Measurements from ENCODE around the gene SPAM1.
"Not testable (repeated sequence)": the region's sequence is repeated elsewhere in the genome, so short reads cannot be mapped to it uniquely, and the experiment has no call there.

Gene SPAM1

DNA sequence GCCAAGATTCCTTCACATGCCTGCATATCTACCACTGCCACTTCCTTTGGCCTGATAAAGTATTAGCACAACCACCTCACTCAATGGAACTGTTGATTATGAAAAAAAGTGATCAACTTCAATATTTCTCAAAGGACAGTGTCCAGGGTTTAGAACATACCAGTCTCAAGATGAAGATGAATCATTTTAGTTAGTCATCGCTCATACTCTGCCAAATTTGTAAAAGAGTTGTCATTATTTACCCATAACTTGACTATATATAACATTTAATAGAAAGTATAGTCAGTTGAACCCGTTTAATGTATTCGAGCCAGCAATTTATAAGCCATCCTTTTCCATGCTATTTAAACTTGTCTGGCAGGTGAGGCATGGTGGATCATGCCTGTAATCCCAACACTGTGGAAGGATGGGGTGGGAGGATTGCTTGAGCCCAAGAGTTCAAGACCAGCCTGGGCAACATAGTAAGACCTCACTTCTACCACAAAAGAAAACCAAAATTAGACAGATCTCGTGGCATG, 33.2 kb downstream of the SPAM1 start:
- no peak for DNase-seq

DNA sequence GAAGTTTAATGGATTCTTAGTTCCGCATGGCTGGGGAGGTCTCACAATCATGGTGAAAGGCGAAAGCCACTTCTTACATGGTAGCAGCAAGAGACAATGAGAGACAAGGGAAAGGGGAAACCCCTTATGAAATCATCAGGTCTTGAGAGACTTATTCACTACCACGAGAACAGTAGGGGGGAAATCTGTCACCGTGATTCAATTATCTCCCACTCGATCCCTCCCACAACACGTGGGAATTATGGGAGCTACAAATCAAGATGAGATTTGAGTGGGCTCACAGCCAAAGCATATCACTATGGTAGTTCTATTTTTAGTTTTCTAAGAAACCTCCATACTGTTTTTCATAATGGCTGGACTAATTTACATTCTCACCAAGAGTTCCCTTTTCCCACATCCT, 36.7 kb downstream of the SPAM1 start:
- no peak for DNase-seq

DNA sequence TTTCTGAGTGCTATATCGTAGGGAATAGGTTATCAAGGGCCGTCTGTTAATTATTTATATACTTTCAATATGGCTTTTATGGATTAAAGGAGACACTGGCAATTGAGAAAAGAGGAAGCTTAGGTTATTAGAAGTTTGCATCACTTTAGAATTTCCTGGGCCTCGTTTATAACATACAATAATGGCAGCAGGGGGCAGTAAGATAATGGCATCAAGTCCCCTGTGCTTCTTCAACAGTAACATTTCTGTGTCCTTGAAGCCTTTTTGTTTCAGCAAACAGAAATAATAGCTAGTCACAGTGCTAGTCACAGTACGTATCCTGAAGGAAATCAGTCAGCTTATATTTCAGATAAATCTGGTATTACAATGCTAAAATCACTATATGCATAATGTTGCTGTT, 41.9 kb downstream of the SPAM1 start:
- no peak for DNase-seq

GRCh38 chr7:123972045-123972444, 47.0 kb downstream of the SPAM1 start:
- no peak for DNase-seq

DNA sequence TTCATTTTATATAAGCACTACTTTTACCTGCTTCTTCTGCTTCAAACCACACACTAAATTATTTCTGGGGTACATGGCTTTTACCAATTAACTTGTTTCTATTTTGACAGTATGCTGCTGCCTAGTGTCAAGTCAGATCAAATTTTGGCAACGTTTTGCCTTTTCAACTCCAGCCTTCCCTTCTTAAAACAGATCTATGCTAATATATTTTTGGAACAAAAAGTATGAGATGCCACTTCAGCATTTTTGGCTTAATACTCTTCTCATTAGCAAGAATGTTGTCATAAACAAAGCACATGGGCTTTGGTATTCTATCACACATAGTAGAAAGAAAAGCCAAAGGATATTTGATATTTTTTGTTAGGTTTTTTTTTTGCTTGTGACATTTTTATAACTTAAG, 47.8 kb downstream of the SPAM1 start:
- no peak for DNase-seq

DNA sequence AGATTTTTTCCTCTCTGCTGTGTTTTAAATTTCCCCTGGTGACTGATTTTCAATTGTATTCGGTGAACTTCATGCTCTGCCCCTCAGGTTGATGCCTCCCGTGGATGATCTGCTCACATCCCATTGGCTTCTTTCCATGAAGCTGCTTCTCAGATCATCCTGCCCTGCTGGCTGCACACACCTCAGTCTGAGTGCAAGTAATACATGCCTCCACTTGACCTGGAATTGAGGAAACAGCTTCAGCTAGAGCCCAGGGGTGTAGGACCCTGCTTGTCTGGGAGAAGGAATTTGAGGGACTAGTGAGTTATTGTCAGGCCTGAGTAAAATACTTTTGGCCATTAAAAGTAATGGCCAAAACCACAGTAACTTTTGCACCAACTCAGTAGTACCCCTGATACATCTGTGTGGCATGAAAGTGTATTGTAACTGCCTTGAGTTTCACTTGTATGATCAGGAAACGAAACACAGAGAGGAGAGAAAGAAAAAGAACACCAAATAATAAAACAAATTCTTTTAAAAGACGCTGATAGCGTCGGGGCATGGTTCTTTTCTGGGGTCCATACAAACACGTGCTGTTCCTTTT, 49.4 kb downstream of the SPAM1 start:
- DNase-seq = no peak

DNA sequence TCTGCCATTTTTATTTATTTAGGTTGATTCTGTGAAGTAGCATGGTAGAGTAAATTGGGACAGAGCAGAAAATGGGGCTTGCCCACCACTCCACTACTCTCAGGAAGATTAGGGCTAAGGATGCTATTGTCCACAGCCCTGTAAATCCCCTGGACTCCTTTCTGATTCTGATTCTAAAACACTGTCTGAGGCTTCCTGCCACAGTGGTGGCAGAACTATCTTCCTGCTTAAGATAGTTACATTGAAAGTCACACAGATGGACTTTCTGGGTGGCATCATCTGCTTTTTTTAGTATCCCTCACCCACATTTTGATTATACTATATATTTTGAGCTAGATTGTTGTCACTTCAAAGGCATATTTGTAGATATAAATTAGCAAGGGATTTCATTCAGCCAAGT, 50.0 kb downstream of the SPAM1 start:
- DNase-seq = no peak

DNA sequence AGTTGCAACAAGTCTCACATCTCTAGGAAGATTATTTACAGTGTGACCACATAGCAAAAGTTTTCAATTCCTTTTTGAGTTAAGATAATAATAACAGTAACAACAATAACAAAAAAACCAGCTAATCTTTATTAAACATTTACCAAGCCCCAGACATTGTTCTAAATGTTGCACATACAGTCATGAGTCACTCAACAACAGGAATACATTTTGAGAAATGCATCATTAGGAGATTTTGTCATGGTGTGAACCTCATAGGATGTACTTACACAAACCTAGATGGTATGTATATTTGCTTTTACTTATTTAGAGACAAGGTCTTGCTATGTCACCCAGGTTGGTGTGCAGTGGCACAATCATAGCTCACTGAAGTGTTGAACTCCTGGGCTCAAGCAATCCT, 52.0 kb downstream of the SPAM1 start:
- no peak for DNase-seq

GRCh38 chr7:123979876-123980275, 54.8 kb downstream of the SPAM1 start:
- no peak for DNase-seq

DNA sequence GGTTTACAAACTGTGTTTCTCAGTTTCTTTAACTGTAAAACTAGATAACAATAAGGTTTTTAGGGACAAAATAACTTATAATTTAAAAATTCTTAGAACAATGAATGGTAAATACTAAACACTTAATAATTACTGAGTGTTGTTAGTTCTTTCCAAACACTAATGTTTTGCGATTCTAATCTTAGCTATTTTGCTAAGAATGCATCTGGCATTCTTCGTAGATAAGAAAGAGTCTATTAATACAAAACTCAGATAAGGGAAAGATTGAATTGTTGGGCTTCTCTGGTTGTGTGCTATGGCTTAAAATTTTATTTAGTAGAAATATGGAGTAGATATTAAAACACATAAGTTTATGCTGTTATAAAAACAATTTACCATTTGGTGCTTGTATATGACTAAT, 62.4 kb downstream of the SPAM1 start:
- no peak for DNase-seq

- DNase-seq = no peak
These were observed 68.0 kb downstream of the SPAM1 start for GRCh38 chr7:123992913-123993518.

GRCh38 chr7:123993996-123994395, 69.0 kb downstream of the SPAM1 start:
- DNase-seq = no peak

GRCh38 chr7:123994449-123994848, 69.4 kb downstream of the SPAM1 start:
- DNase-seq = no peak

DNA sequence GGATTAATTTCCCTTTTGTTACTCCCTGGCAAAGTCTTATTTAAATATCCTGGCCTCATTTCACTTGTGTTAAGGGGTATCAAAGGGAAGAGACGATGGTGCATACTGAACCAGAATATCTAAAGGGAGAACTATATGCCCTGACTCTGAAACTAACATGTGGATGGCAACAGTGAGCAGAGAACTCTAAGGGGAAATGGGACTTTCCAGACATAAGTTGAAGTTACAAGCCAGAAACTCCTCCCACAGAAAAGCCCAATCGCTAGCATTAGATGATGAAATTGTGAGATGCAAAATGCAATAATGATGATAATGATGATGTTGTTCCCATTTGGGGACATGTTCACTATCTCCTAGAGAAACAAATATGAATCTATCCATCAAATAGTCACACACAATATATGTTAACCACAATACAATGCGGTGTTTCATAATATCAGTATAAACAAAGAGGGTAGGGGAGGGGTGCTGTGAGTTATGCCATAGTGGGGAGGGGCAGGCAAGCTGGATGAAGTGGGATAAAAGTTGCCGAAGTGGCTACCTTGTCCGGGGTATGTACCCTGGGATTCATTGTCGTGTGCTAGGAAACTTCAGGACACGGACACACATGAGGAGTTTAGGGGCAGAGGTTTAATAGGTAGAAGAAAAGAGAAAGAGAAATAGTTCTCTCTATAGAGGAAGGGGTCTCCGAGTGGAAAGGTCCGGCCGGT, 70.7 kb downstream of the SPAM1 start:
- no peak for DNase-seq

GRCh38 chr7:123996327-123996625, 71.2 kb downstream of the SPAM1 start:
- DNase-seq = no peak

GRCh38 chr7:123998921-123999320, 73.9 kb downstream of the SPAM1 start:
- DNase-seq = no peak

GRCh38 chr7:123999703-124000102, 74.7 kb downstream of the SPAM1 start:
- no peak for DNase-seq

GRCh38 chr7:124008296-124008695, 83.3 kb downstream of the SPAM1 start:
- not testable (repeated sequence) for DNase-seq

- no peak for DNase-seq
These were observed 84.3 kb downstream of the SPAM1 start for GRCh38 chr7:124009321-124009720.

Measured in NCI-H446 treated with DMSO at 0.1 percent for 48 hours (cell line).